HG02798 (cell line): Measurements from ENCODE around the gene NUAK1.

ENCODE experiments used
- ATAC-seq: cut with Tn5 transposase; IDR thresholded peaks from one replicate; pipeline ENCODE4 v1.9.1; 2021; ENCODE audit warnings: mild to moderate bottlenecking; ENCODE audit not compliant: unreplicated experiment, poor library complexity

The NUAK1 gene

DNA sequence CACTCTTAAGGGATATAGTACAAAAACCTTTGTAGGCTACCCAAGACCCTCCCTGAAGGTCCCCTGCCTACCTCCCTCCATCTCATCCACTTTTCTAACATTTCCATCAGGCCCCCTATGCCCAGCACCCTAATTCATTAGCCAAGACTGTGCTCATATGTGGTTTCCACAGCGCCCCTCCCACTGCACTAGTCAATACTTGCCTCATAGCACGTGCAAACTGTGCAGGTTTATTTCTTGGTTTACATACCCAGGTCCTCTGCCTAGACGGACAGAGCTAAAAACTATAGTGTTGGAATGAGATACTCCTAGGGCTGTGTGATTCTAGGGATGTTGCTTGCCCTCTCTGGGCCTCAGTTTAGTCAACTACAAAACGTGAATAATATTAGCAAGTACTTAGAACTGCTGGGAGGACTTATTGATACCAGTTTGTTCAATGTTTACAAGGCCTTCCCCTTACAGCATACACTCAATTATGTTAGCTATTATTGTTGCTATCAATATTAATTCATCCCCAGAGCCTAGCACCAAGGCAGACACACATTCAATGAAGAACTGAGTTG is 50.4 kb downstream of the NUAK1 start:
- no peak for ATAC-seq

DNA sequence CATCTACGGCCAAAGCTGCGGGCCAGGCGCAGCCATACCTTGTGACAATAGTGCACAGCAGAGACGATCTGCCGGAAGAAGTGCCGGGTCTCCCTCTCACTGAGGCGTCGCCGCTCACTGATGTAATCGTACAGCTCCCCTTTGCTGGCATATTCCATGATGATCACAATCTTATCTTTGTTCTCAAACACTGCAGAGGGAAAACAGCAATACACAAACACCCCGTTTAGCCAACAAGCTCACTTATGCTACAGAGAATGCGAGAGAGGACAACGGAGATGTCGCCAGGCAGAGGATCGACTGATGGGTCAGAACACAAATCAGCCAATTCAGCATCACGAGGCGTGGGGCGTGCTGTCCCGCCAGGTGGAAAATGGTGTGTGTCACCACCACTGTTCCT is 52.1 kb downstream of the NUAK1 start:
- ATAC-seq = no peak

DNA sequence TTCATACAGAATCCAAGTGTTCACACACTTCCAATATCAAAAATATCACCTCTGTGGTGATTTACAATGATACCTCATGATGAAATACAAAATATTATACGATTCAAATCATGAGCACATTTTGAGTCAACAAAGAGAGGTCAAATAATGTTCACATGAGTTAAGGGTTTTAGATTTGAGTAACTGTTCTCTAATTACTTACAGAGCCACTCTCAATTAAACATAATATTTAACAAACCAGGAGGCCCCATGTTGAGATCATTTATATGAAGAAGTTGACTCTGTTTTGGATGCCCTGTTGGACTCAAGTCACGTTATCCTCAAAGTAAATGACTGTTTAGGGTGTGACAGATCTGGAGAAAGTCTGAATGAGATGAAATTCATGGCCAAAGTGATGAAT is 53.5 kb downstream of the NUAK1 start:
- ATAC-seq = no peak

DNA sequence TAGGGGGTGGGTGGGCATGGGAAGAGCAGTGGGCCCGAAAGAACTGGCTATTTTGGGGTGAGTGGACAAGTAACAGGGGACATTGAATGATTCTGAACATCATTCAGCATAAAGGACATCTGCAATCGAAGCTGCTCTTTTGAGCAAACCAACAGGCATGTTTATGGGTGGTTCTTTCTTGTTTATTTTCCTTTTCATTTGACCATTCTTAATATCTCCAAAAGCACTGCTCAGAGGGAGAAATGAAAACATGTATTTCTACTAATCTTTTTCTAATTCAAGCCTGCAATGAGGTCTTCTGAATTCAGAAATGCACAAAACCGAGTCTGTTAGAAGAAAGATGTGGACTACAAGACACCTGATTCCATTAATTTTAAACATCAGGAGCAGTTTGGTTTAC is 54.0 kb downstream of the NUAK1 start:
- ATAC-seq = no peak

DNA sequence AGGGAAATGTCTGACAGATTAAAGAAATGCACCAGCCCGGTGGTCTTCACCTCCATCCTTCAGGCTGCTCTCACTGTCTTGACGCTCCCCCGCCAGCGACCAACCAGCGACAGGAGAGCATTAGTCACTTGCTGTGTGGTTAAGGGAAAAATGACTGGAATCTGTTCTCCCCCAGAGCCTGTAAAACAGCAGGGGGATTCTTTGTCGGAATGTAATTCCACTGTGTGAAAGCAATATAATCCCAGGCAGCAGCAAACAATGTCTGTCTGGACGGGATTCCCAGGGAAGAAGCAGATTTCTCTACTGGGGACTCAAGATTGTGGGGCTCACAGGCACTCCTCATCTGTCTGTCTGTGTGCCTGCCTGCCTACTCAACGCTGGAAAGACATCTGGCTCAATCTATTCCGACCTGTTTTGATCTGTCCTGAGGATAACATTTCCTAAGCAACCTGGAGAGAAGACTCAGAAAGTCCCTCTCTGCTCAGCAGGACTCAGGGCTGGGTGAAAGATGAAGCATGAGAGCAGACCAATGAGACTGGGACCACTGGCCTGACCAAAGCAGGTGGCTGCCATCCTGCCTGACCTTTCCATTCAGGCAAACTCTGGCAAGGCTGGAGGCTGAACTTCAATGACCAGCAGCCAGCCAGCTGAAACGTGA is 54.6 kb downstream of the NUAK1 start:
- no peak for ATAC-seq

DNA sequence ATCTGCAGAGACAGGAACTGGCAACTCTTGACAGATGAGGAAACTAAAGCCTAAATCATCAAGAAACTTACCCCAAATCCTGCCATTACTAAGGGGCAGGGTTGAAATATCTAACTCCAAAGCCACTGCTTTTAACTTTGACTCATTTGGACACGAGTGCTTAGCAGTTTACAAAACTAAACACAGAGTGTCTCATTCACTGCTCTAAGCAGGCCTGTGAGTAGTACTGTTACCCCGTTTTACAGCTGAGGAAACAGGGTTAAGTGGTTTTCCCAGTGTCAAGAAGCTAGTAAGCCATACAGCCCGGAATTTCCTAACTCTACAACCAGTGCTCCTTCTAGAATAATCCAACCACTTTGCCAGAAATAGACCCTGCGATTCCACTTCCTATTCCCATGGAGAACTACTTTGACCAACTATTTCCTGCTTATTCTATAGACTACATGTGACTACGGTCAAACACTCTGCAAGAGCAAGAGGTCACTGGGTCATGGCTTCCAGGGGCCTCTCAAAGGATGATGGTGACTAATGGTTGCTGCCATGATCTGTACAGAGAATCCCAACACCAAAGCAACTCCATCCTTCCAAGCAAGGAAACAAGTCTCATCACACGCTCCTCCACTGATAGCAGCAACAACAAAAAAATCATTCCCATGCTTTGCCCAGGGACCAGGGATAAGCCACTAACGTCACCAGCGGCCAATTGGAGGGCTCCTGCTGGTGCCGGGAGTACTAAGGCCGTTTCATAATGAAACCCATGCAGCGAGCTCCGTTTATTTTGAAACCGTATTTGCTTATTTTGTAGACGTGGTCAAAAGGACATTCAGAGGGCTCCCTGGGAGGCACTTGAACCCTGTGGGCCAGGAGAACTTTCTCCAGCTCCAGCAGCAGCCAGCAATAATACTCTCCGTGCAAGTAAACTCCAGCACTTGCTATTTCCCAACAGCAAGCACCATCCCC is 56.3 kb downstream of the NUAK1 start:
- no peak for ATAC-seq

DNA sequence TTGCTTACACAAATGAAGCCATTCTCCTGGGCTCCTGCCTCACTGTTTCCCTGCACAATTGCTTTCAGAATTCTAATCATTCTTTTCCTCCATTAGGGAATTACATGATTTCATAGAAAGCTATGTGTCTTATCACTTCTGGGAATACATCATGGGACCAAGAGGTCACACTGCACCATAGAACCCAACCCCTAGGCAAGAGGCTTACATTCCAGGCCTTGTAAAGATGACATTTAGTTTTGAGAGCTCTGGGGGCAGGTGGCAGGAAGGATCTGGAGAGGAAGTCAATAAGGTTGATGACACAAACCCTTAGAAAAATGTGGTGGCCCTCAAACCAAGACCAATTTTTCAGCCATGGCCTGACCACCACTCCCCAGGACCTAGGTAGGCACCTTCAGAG is 57.1 kb downstream of the NUAK1 start:
- ATAC-seq = no peak

DNA sequence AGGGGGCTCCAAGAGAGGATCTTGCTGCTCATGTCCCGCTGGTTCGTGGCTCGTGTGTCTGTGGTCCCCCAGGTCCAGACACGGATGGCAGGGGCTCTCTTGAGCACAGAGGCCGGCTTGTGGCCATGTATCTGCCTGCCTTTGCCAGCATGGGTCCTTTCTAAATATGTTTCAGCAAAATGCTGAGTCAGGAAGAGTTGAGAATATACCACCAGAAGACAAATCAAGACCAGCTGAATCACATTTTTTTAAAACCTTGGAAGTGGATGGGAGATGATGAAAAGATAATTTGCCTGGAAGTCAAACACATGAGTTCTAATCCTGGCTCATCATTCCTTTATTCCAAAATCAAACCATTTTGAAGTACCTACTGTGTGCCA is 58.0 kb downstream of the NUAK1 start:
- ATAC-seq = no peak

DNA sequence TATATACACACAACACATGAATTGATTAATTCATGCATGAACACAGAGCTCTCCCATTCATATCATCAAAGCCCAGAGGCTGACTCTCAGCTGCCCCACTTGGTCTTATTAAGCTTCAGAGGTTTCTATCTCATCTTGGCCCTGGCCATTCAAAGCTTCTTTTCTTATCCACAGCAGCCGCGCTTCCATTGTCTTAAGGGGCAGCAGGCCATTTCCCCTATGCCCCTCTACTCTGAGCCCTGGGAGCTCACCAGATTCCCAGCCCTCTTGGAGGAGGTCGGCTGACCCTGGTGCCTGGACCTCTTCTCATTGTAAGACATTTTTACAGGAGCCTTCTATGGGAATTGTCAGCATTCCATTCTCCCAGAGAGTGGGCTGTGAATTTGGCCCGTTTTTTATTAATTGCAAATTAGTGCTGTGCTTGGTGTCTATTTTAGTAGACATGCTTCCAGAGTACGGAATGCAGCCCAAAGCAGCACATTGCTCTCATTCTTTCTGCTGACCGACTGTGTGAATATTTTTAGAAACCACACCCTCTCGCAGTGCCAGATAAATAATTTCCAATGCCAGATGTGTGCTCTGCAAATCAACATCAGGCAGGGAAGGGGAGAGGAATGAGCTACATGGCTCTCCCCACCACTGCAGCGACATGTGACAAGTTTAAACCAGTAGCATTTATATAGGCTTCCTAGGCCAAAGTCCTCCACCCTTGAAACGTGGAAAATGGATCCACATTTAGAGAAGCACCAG is 58.5 kb downstream of the NUAK1 start:
- no peak for ATAC-seq

DNA sequence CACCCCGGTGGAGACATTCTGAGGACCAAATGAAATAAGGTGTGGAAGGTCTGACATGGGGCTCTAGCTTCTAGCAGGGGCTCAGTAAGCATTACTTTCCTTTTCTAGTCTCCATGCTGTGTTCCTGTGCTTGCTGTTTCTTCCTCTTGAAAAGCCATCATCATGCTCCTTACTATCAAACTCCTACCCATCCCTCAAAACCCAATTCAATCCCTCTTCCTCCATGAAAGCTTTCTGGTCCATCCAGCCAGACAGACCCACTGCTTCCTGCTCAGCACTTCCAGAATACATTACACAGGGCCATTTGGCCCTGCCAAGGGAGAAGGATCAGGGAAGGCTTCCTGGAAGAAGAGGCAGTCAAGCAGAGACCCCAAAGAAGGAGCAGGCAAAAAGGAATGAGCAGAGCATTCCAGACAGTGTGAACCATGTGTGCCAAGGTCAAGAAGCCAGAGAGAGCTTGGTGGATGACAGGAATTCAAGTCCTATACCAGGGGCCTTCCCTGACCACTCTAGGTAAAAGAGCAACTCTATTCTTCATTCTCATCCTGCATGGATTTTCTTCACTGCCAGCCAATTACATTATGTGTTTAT is 59.5 kb downstream of the NUAK1 start:
- no peak for ATAC-seq

DNA sequence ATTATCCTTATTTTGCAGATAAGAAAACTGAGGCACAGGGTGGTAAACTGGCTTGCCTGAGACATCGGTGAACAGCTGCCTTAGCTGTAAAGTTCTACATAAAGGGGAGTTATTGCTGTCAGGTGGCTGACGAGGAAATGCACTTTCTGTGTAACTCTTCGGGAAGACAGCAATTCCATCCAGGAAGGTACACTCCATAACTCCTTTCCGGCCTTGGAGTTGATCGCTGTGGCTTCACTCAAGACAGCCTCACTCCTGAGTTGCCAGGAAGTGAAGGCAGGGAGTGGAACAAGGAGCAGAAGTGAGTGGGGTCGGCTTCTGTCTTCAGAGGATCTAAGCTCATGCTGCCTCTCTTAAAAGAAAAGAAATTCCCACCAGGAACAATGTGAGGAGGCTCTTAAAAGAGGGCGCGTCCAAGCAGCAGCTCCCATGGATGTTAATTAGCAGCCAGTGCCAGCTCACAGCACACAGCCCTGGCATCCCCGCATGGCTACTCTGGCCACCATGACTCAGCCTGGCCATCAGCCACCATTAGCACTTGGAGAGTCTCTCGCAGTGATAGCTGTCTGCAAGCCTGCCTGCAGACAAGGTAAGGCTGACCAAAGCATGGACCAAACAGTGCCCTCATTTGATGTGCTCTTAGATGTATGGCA is 60.3 kb downstream of the NUAK1 start:
- no peak for ATAC-seq

DNA sequence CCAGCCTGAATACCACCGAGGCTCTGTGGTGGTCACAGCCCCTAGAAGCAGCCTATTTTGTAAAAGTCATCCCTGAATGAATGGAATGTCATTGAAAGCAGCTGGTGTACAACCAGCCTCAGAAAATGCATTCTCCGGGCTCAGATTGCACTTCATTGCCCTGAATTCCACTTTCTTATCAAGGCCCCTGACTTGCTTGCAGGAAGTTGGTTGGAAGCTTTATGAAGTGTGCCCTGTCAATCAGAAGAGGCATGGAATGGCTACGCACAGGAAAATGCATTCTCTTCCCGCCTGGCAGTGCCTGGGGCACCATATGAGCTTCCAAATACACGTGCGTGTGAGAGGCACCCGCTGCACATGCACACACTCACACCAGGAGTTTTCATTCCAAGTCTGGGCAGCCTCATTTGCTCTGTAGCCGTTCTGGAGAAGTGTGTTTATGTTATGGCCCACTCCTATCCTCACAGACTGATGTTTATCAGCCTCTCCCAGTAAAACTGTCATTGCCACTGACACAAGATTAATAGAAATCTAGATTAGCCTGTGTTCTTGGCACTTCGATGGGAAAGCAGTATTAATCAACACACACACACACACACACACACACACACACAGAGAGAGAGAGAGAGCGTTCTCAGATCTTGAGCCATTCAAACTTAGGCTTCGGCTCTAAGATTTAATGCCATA is 63.9 kb downstream of the NUAK1 start:
- ATAC-seq = no peak

DNA sequence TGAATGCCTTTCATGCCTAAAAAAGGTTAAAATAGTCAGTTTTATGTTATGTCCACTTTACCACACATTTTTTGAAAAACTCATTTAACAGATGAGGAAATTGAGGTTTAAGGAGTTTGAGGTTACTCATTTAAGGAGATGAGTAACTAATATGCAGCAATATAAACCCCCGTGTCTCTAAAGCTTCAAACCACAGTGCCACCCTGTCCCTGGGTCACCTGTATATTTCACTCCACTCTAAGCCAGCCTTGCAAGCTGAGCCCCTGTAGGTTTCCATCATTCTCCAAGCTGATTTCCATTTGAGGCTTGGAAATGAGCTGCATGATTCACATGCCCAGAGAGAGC is 64.4 kb downstream of the NUAK1 start:
- no peak for ATAC-seq

DNA sequence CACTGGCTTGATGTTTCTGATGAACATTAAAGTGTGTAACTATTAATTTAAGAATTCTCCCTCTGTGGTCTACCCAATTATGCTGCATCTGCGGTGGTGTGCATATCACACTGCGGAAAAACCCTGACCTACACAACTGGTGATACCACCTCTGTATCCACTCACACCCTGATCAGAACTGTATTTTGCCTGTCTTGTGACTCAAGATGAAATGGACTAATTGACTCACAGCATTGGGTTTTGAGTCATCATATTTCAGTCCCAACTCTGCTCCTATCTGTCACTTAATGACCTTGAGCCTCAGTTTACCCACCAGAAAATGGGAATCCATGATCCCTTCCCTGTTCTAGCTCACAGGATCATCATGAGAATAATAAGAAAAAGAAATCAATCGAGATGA is 65.6 kb downstream of the NUAK1 start:
- no peak for ATAC-seq

DNA sequence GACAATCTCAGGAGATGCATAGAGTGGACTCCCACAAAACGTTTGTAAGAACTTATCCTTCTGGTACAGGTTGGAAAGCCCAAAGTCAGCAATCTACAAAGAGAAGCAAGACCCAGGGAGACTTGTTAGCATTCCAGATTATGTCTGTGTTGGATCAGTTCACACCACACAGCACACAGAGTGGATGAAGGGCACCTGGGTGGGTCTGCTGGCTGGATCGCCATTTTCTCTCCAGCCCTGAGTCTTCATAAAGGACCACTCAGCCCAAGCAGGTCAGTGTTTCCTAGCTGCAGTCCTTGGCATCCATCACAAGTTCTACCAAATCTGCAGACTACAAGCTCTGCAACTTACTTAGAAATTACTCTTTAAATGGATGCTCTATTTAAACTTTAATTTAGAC is 66.0 kb downstream of the NUAK1 start:
- no peak for ATAC-seq

DNA sequence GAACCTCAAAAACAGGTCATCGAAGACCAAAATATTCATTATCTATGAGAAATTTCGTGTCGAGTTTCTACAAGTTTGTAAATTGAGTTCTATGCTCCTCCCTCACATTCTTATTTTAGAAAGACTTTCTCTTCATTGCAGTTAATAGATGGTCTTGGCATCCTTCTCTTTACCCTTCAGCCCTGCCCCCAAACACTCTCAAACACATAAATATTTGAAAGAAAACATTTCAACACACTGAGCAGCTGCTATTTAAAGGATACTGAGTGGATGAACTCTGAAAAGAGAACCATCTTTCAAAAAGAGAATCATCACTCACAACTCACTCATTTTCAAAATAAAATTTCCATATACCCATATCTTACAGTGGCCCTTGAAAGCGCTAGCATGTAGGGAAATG is 67.1 kb downstream of the NUAK1 start:
- ATAC-seq = no peak

DNA sequence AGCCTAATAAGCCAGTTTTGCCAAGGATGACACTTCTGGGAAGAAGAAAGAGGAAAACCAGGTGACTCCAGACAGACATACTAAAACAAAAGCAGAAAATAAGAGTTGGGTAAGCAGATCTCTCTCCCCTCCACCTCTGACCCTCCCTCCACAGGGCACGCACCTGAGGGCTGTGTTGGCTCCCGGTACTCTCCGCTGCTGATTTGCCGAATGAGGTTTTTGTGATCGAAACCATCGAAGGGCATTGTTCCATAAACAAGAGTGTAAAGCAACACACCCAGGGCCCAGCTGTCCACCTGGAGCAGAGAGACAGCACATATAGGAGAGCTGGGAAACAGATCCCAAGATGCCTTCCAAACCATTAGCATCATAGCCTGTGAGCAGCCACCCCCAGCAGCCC is 68.1 kb downstream of the NUAK1 start:
- ATAC-seq = no peak

DNA sequence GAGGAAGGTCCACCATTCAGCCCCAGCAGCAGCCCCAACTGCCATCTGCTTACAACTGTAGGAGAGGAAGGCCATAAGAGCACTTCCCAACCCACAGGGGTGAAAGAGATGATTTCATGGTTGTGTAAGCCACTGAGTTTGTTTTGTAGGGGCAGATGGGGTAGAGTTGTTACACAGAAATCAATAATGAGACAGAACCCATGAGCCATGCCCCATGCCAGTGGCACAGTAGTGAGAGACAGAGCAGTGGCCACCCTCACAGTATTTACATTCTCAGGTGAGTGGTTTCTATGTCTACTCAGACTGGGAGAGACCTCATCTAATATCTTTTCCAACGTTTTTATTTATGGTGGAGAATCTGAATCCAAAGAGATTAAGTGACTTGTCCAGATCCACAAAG is 68.6 kb downstream of the NUAK1 start:
- ATAC-seq = no peak

DNA sequence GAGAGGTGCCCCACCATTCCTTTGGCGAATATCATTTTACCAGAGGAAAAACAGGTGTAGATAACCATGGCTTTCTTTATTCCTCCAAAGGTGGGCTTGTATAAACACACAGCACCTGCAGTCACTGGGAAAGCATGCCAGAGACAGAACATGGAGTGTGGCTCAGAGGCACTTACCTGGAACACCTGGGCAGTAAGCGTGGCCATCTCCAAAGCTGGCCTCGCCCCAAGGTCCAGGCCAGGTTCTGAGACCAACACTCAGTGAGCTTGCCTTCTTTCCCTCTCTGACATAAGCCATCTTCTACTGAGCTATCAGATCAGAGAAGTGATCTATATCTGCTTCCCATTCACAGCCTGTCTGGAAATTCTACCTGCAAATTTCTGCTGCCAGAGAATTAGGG is 70.5 kb downstream of the NUAK1 start:
- no peak for ATAC-seq
